H1 (cell line): ENCODE data around the gene CDYL2.

ENCODE experiments used
- HDAC2 ChIP-seq, 2 experiments: fragments of 300-600 bp in 1 of 2; sonication (generic) in 1 of 2; IDR thresholded peaks; 2 replicates each; pipeline ENCODE4 v1.6.1; 2011 to 2012; ENCODE audit warnings: low read depth in 2 of 2, low read length in 2 of 2, mild to moderate bottlenecking in 2 of 2, moderate library complexity in 2 of 2, borderline replicate concordance in 1 of 2, inconsistent platforms in 1 of 2
- RFX5 ChIP-seq: IDR thresholded peaks from 2 replicates; pipeline ENCODE4 v1.6.1; 2011; ENCODE audit warnings: low read depth, low read length, improper control_type of control experiment, borderline replicate concordance

- TF ChIP-seq HDAC2 (IDR thresholded peaks at IDR 0.05; ENCODE audit: borderline replicate concordance in 1 of 2, low read depth in 2 of 2, low read length in 2 of 2) (no peak), RFX5 (no peak)
Observed at GRCh38 chr16:80604600-80605355, 199.6 kb downstream of the CDYL2 start.
